Sigmoid colon (tissue), 7 donors: ENCODE results near the gene CHCHD4. TPM values are rescaled to one million over a fixed set of nuclear protein-coding genes. Genes with fewer than 3 reads are reported as not detected.

Source experiments
- DNase-seq: peaks from one replicate; pipeline ENCODE4 v3.0.0-alpha.2; 2019
- H3K27ac ChIP-seq, 4 donors: fragments of 200-600 bp; sonication (generic); one replicate each; pipeline ENCODE4 v1.5.1; 2016 to 2019; ENCODE audit warnings: mild to moderate bottlenecking in 1 of 4
- H3K27me3 ChIP-seq, 3 donors: fragments of 200-600 bp; sonication (generic); one replicate each; pipeline ENCODE4 v1.5.1; 2019; ENCODE audit warnings: mild to moderate bottlenecking in 1 of 3
- H3K36me3 ChIP-seq, 4 donors: fragments of 200-600 bp; sonication (generic); one replicate each; pipeline ENCODE4 v1.5.1; 2016 to 2019
- H3K4me1 ChIP-seq, 4 donors: fragments of 200-600 bp; sonication (generic); one replicate each; pipeline ENCODE4 v1.5.1; 2017 to 2019
- H3K4me3 ChIP-seq, 4 donors: fragments of 200-600 bp; sonication (generic); one replicate each; pipeline ENCODE4 v1.5.1; 2017 to 2019; ENCODE audit warnings: mild to moderate bottlenecking in 2 of 4, moderate library complexity in 1 of 4
- H3K9me3 ChIP-seq, 4 donors: fragments of 200-600 bp in 3 of 4; sonication (generic) in 3 of 4; one replicate each; pipeline versions ENCODE4 v1.5.1 to v1.6.1; 2013 to 2019
- CTCF ChIP-seq, 4 experiments: fragments of 450-650 bp in 3 of 4; fragments of 200-600 bp in 1 of 4; IDR thresholded peaks; one replicate each; pipeline ENCODE4 v1.5.1; 2016 to 2019; ENCODE audit warnings: antibody characterized with exemption in 4 of 4, mild to moderate bottlenecking in 3 of 4, moderate library complexity in 2 of 4
- EP300 ChIP-seq, 4 donors: sonication (generic); formaldehyde crosslinking; IDR thresholded peaks; one replicate each; pipeline ENCODE4 v1.6.1; 2017; ENCODE audit warnings: antibody characterized with exemption in 4 of 4
- POLR2A ChIP-seq, 2 donors: fragments of 450-650 bp; IDR thresholded peaks; one replicate each; pipeline ENCODE4 v1.6.1; 2016; ENCODE audit warnings: antibody characterized with exemption in 2 of 2, mild to moderate bottlenecking in 2 of 2, moderate library complexity in 2 of 2
- POLR2AphosphoS5 ChIP-seq, 4 donors: sonication (generic); formaldehyde crosslinking; IDR thresholded peaks; one replicate each; pipeline ENCODE4 v1.6.1; 2017; ENCODE audit warnings: antibody characterized with exemption in 4 of 4
- WGBS, 2 donors: extraction: QIAGEN DNeasy Blood & Tissue Kit; methylation state at CpG; one replicate each; pipeline ENCODE4 v1.1.7; 2013; 5-methylcytosine and 5-hydroxymethylcytosine counted together
- intact Hi-C: fragments of 100-400 bp; cut with DNase I; formaldehyde crosslinking; loops from one replicate; pipeline ENCODE4 v1.15.1; 2023
- polyA plus RNA-seq, 3 donors: library from polyadenylated mRNA; stranded (reverse); fragments of 200-250 nt; gene quantifications; one replicate each; pipeline ENCODE4 v1.2.3, GENCODE V29; 2013
- total RNA-seq, 4 donors: library from RNA; depleted of rRNA; stranded (reverse); fragments of >200 nt; gene quantifications; one replicate each; pipeline ENCODE4 v1.1.0, GENCODE V29; 2016
- donor health status: healthy with polysubstance abuse.
- donor health status: Bipolar disorder and iron deficiency.
- donor health status: healthy.

CHCHD4 gene
- total and polyA plus RNA-seq, 7 donors, result 13.0 to 33.8 (median 20.9) TPM

DNA sequence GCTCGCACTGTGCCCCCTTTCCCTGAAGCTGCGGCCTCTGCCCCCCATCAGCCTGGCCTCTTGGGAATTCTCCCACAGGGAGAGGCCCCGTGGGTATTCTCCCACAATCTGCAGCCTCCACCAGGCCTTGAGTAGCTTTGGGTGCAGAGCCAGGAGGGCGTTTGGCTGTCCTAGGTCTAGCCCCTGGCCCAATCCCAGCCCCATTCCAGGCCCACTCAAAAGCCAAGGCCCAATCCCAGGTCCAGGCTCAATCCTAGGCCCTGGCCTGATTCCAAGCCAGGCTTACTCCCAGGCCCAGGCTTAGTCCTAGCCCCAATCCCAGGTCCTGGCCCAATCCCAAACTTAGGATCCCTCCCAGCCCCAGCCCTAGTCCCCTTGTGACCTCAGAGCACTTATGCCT is 59.8 kb downstream of the CHCHD4 start:
- Histone ChIP-seq H3K27ac (no peak overlapping the region), H3K4me3 (no peak overlapping the region), H3K27me3 (no peaks in the 10 kb centered on the region), H3K36me3 (no peaks in the 10 kb centered on the region), H3K9me3 (peaks cover 0 to 3% (median 0%) of the 10 kb centered on the region in 4 donors), H3K4me1 (no peaks in the 10 kb centered on the region)
- no peak for TF ChIP-seq POLR2A (IDR thresholded peaks at IDR 0.05)
- TF ChIP-seq POLR2AphosphoS5 (IDR thresholded peaks at IDR 0.05), result no peak
- no peak for TF ChIP-seq CTCF (IDR thresholded peaks at IDR 0.05)
- no peak for TF ChIP-seq EP300 (IDR thresholded peaks at IDR 0.05)
- DNase-seq, result no peak
- 71 to 73% methylated on average over 4 of the region's 4 CpGs for WGBS, 2 donors
- intact Hi-C loops, result no loop called here

GRCh38 chr3:14063152-14063551 is 61.5 kb downstream of the CHCHD4 start:
- TF ChIP-seq POLR2A (IDR thresholded peaks at IDR 0.05), result no peak
- no peak for TF ChIP-seq EP300 (IDR thresholded peaks at IDR 0.05)
- no peak for TF ChIP-seq POLR2AphosphoS5 (IDR thresholded peaks at IDR 0.05)
- TF ChIP-seq CTCF (IDR thresholded peaks at IDR 0.05), result no peak
- DNase-seq, result no peak
- 75 to 90% methylated on average over 2 of the region's 2 CpGs for WGBS, 2 donors
- H3K4me1 ChIP-seq, result no peaks in the 10 kb centered on the region
- H3K27ac ChIP-seq, result no peak overlapping the region
- no peak overlapping the region for H3K4me3 ChIP-seq
- intact Hi-C loops, result no loop called here
- H3K27me3 ChIP-seq, result no peaks in the 10 kb centered on the region
- no peaks in the 10 kb centered on the region for H3K36me3 ChIP-seq
- H3K9me3 ChIP-seq, result no peaks in the 10 kb centered on the region

Other genes starting within 250 kb of the CHCHD4 start
- gene WNT7A, start 244.8 kb downstream of the CHCHD4 start, total RNA-seq, result not detected
- under 1 TPM in 1 of 3 donors, not detected in 2; 0.03 TPM for gene WNT7A, start 244.8 kb downstream of the CHCHD4 start, polyA plus RNA-seq
- 10 to 100 TPM; 68.0 to 88.3 (median 80.2) TPM for gene TMEM43, start 182 bp upstream of the CHCHD4 start, total RNA-seq
- 10 to 100 TPM in 1 of 3 donors, 1 to 10 TPM in 2; 6.0 to 33.7 (median 7.2) TPM for gene TMEM43, start 182 bp upstream of the CHCHD4 start, polyA plus RNA-seq
- 10 to 100 TPM; 30.3 to 37.5 (median 32.6) TPM for gene XPC, start 53.7 kb upstream of the CHCHD4 start, total RNA-seq
- gene XPC, start 53.7 kb upstream of the CHCHD4 start, polyA plus RNA-seq, result 10 to 100 TPM in 1 of 3 donors, 1 to 10 TPM in 2; 8.1 to 20.0 (median 9.0) TPM
- gene LSM3, start 53.9 kb upstream of the CHCHD4 start, total RNA-seq, result 10 to 100 TPM in 3 of 4 donors, 1 to 10 TPM in 1; 8.0 to 17.1 (median 14.9) TPM
- 10 to 100 TPM; 15.0 to 20.4 (median 19.2) TPM for gene LSM3, start 53.9 kb upstream of the CHCHD4 start, polyA plus RNA-seq